ENCODE measurements around the gene RAB29.
"Not testable (repeated sequence)": the region's sequence is repeated elsewhere in the genome, so short reads cannot be mapped to it uniquely, and the experiment has no call there.

RAB29 gene, protein sequence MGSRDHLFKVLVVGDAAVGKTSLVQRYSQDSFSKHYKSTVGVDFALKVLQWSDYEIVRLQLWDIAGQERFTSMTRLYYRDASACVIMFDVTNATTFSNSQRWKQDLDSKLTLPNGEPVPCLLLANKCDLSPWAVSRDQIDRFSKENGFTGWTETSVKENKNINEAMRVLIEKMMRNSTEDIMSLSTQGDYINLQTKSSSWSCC

GRCh38 chr1:205775015-205775716 lies at the start of gene RAB29:
RAB29 (minus strand) TSS chr1:205775482; CDS start chr1:205774956, 526 bp downstream.
- DNase-seq = peak in 13 of 14 donors; percentile 7 to 84 (median 74)

- DNase-seq = no peak
These were observed 48.9 kb upstream of the RAB29 start for GRCh38 chr1:205824180-205824579.

- not testable (repeated sequence) for DNase-seq
These were observed 48.0 kb upstream of the RAB29 start for GRCh38 chr1:205823260-205823659.

- no peak for DNase-seq
These were observed 47.1 kb upstream of the RAB29 start for GRCh38 chr1:205822397-205822796.

DNA sequence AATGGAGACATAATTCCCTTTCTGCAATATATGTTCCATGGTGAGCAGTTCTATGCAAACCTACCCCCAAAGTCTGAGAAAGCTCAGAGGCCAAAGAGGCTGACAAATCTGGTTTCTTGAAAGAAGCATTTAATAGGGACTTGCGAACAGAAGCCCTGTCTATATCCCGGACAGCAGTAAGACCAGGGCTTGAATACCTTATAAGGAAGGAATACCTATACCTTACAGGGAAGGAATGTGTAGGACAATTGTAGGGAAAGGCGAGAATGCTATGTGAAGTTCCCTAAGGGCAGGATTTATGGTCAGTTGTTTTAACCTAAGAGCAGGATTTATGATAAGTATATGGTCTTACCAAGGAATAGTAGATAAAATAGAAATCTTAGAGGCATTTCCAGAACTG lies 42.7 kb upstream of the RAB29 start:
- DNase-seq = no peak

DNA sequence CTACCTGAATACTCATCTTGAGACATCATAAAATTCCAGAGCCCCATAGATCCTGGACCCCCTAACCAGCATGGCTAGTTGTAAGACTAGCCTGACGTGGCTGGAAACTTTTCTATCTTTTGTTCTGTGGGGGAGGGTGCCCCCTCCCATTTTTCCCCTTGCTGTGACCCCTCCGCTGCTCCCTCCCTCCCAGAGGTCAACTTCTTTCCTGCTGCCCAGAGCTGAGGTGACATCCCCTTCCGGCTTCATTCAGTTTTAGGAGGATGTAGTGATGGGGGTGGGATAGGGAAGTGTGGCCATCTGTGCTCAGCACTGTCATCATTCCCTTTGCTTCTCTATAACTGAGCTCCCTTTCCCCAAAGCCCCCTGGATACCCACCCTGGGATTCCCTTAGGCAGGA lies 42.1 kb upstream of the RAB29 start:
- no peak for DNase-seq

DNA sequence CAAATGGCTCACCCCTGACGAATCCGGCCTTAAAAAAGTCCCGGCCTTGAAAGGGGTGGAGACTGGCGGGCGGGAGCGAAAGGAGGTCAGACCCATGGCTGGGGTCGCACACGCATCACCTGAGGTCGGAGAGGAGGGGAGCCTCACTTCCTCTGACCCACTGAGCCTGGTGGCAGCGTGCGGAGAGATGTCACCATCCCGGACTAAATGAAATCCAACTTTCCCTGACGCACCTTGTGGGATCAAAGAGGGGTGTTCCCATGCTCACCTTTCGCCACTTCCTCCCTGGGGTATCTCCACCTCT lies 38.4 kb upstream of the RAB29 start:
- DNase-seq = no peak

- peak; percentile 67 to 97 (median 90) for DNase-seq
These were observed 37.8 kb upstream of the RAB29 start, which contains the start of gene SLC41A1 for GRCh38 chr1:205812878-205813754. SLC41A1 (minus strand) TSS chr1:205813198; CDS start chr1:205810441, 2,757 bp downstream.

DNA sequence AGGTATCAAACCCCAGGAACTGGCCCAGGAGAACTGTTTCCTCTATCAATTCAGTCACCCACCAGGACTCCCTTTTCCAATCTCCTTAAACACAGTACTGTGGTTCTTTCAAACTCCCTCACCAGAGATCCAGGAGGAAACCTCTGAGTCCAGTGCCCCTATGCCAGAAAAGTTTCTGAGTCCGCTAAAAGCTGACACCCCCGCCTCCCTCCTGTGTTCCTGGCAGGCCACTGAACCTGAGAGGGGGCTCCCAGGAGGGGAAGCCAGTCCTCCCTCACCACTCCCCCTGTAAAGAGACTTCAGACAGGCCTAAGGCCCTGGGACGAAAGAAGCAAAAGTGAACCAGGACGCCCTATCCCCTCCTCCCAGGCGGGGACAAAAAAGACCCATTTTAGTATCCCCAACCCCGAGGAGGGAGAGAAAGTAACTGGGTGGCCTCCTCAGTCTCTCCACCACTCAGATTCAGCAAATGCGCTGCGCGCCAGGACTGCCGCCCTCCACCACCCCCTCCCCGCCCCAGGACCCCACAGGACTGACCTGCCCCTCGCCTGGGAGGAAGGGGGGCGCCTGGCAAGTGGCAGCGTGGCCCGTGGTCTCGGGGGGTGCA lies 37.1 kb upstream of the RAB29 start:
- peak in 12 of 14 donors; percentile 37 to 83 (median 72) for DNase-seq

- DNase-seq = peak in 11 of 14 donors; percentile 20 to 65 (median 44)
These were observed 36.4 kb upstream of the RAB29 start for GRCh38 chr1:205811660-205812059.

- peak in 1 of 14 donors; percentile 51 for DNase-seq
These were observed 35.3 kb upstream of the RAB29 start for GRCh38 chr1:205810448-205811157.

GRCh38 chr1:205809942-205810345 lies 34.7 kb upstream of the RAB29 start:
- peak in 1 of 14 donors; percentile 68 for DNase-seq

- no peak for DNase-seq
These were observed 34.2 kb upstream of the RAB29 start for GRCh38 chr1:205809469-205809868.

- no peak for DNase-seq
These were observed 29.9 kb upstream of the RAB29 start for GRCh38 chr1:205805082-205805711.

DNA sequence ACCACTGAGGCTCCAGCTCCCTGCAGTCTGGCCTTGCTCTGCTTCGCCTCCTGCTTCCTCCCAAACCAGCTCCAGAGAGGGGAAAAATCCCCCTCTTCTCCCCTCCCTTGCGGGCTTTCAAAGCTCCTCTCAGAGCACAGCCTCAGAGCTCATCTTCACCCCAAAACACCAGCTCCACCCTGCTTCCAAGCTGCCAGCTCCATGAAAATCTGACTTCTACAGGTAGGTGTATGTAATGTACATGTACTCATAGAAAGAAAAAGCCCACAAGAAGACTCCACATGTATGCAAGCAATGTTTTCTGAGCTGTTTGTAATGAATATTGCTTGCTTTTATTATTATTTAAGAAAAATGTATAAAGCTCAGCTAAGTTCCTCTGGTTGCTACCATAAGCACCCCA lies 29.3 kb upstream of the RAB29 start:
- DNase-seq = no peak

DNA sequence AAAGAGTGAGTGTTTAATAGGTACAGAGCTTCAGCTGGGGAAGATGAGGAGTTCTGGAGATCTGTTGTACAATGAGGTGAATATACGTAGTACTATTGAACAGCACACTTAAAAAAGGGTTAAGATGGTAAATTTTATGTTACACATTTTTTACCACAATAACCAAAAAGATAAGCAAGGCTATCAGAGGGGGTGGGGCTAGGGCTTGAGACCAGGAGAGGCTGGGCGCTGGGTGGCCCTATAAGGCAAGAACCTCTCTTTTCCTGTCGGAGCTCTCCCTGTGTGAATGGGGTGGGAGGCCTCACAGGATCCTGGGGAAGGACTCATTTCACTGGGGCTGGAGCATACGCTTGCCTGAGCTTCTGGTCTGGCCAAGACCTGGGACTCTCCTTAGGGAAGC lies 28.7 kb upstream of the RAB29 start:
- no peak for DNase-seq

- no peak for DNase-seq
These were observed 26.8 kb upstream of the RAB29 start for GRCh38 chr1:205802060-205802459.

GRCh38 chr1:205800981-205801703 lies 25.9 kb upstream of the RAB29 start:
- no peak for DNase-seq

DNA sequence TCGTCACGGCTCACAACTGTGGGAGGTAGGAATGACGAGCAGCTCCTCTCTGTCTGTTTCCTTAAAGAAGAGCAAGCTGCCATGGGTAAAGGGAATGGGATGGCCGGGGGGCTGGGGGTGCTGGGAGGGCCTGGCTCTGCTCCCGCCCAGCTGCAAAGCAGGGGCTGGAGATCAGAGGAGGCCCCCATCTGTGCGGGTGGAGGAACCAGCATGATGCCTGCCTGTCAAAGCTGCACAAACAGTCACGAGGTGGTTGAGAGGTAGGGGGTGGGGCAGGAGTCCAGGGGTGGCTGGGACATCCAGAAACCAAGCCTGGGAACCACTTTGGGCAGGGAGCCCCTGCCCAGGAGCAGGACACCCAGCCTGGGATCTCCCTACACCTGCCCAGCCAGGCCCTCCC lies 25.1 kb upstream of the RAB29 start:
- no peak for DNase-seq

DNA sequence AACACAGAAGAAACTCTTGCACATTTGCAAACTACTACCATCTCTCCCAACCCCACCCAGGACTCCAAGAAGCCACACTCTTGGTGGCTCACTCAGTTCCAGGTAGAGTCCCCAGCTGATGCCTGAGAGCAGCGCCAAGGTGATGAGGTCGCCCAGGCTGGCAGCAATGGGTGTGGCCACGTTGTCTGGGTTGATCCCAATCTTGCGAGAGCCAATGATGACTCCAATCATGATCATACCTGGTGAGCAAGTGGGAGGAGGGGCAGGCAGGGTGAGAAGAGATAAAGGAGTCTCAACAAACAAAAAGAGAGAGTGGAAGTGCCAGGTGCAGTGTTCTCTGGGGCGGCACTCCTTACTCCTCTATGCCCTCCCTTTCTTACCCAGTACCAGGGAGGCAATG lies 23.3 kb upstream of the RAB29 start:
- DNase-seq = no peak

DNA sequence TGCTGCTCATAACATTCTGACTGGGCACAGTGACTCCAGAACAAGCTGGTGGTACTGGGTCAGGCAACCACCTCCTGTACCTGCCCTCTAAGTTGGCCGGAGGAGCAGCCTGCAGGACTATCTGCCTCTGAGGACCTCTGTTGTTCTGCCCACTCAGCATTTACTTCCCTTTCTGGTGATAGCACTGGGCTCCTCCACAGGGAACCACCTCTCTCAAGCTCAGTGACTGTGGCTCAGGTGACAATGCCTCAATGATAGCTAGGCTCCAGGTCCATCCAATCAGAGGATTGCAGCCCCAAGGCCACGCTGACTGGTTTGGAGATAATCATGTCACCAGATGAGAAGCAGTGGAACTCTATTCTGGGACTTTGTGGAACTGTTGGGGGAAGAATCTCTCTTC lies 21.9 kb upstream of the RAB29 start:
- no peak for DNase-seq

Measured in C1 segment of cervical spinal cord (tissue), 14 donors.